Putamen (tissue), 1 donor: ENCODE measurements around the gene LUM.

Experiments
- DNase-seq: peaks from one replicate; pipeline ENCODE4 v3.0.0-alpha.2; 2016; ENCODE audit warnings: low spot score

Gene LUM

GRCh38 chr12:91111366-91112325, at the start of gene LUM:
Gene LUM (minus strand): TSS chr12:91111494. CDS start chr12:91108979, 2,515 bp downstream.
- DNase-seq: no peak

- no peak for DNase-seq
These were observed 49.7 kb upstream of the LUM start for GRCh38 chr12:91161009-91161408.

GRCh38 chr12:91155990-91156389, 44.7 kb upstream of the LUM start:
- no peak for DNase-seq

GRCh38 chr12:91154131-91154530, 42.8 kb upstream of the LUM start:
- no peak for DNase-seq

- DNase-seq: no peak
These were observed 32.8 kb upstream of the LUM start for GRCh38 chr12:91144053-91144452.

GRCh38 chr12:91143206-91143605, 31.9 kb upstream of the LUM start:
- no peak for DNase-seq

GRCh38 chr12:91142221-91142631, 30.9 kb upstream of the LUM start:
- DNase-seq: no peak

- no peak for DNase-seq
These were observed 29.0 kb upstream of the LUM start for GRCh38 chr12:91140026-91140931.

GRCh38 chr12:91139286-91139685, 28.0 kb upstream of the LUM start:
- DNase-seq: no peak

- DNase-seq: no peak
These were observed 27.1 kb upstream of the LUM start for GRCh38 chr12:91138337-91138920.

GRCh38 chr12:91133871-91134270, 22.6 kb upstream of the LUM start:
- DNase-seq: no peak

GRCh38 chr12:91129662-91130362, 18.5 kb upstream of the LUM start:
- no peak for DNase-seq

- no peak for DNase-seq
These were observed 16.5 kb upstream of the LUM start for GRCh38 chr12:91127751-91128150.

GRCh38 chr12:91127306-91127705, 16.0 kb upstream of the LUM start:
- DNase-seq: no peak

- no peak for DNase-seq
These were observed 15.2 kb upstream of the LUM start for GRCh38 chr12:91126516-91126915.

- no peak for DNase-seq
These were observed 12.1 kb upstream of the LUM start for GRCh38 chr12:91123236-91123916.

- DNase-seq: no peak
These were observed 9.5 kb upstream of the LUM start for GRCh38 chr12:91120781-91121180.

- DNase-seq: no peak
These were observed 7.8 kb upstream of the LUM start for GRCh38 chr12:91119089-91119488.

GRCh38 chr12:91113621-91114020, 2.3 kb upstream of the LUM start:
- no peak for DNase-seq

- no peak for DNase-seq
These were observed 876 bp downstream of the LUM start for GRCh38 chr12:91110311-91110924.
